Upper lobe of right lung (tissue), 1 donor: ENCODE results near the gene EPB41L1. TPM values are rescaled to one million over a fixed set of nuclear protein-coding genes. Genes with fewer than 3 reads are reported as not detected.

Experiments used
- ATAC-seq: fragments of 200-7000 bp; cut with Tn5 transposase; one replicate; pipeline ENCODE4 v1.9.1; 2020; ENCODE audit warnings: mild to moderate bottlenecking, moderate library complexity
- DNase-seq: peaks from one replicate; pipeline ENCODE4 v3.0.0-alpha.2; 2020
- H3K27ac ChIP-seq: fragments of 200-600 bp; one replicate; pipeline ENCODE4 v1.8.0; 2022
- H3K27me3 ChIP-seq: fragments of 200-600 bp; one replicate; pipeline ENCODE4 v1.8.0; 2022; ENCODE audit warnings: mild to moderate bottlenecking
- H3K36me3 ChIP-seq: fragments of 200-600 bp; one replicate; pipeline ENCODE4 v1.8.0; 2022
- H3K4me1 ChIP-seq: fragments of 200-600 bp; one replicate; pipeline ENCODE4 v1.8.0; 2022
- H3K4me3 ChIP-seq: fragments of 200-600 bp; one replicate; pipeline ENCODE4 v1.8.0; 2022; ENCODE audit warnings: mild to moderate bottlenecking
- H3K9me3 ChIP-seq: fragments of 200-600 bp; one replicate; pipeline ENCODE4 v1.8.0; 2022
- CTCF ChIP-seq: fragments of 200-600 bp; IDR thresholded peaks from one replicate; pipeline ENCODE4 v1.8.0; 2022; ENCODE audit warnings: antibody characterized with exemption
- intact Hi-C: fragments of 100-400 bp; cut with DNase I; formaldehyde crosslinking; loops from one replicate; pipeline ENCODE4 v1.11.0; 2022
- total RNA-seq: library from RNA; stranded (reverse); fragmentation: NEBNext Ultra II Directional; extraction: Animal tissue kit (Norgen Biotek cat#: 25700); gene quantifications from one replicate; pipeline ENCODE4 v1.2.1, GENCODE V29; 2021
- donor health status: DM: no; HTN: yes; CAD: no; lungs with severe emphysema.

Gene EPB41L1
- total RNA-seq, 1 donor from 2014 or later: 61.4 TPM

- Histone ChIP-seq H3K4me1 (no peaks in the 10 kb centered on the region), H3K9me3 (no peaks in the 10 kb centered on the region), H3K27me3 (no peaks in the 10 kb centered on the region), H3K27ac (no peak overlapping the region), H3K36me3 (peaks cover 39% of the 10 kb centered on the region), H3K4me3 (no peak overlapping the region)
- TF ChIP-seq CTCF: no peak
- intact Hi-C loops: no loop called here
- ATAC-seq (no peak), DNase-seq (no peak)
These were observed 21.0 kb downstream of the EPB41L1 start for GRCh38 chr20:36175475-36175995.

- no peak for TF ChIP-seq CTCF
- Histone ChIP-seq H3K36me3 (peaks cover 56% of the 10 kb centered on the region), H3K27ac (no peak overlapping the region), H3K27me3 (no peaks in the 10 kb centered on the region), H3K9me3 (no peaks in the 10 kb centered on the region), H3K4me1 (no peaks in the 10 kb centered on the region), H3K4me3 (no peak overlapping the region)
- ATAC-seq (no peak), DNase-seq (no peak)
- intact Hi-C loops: no loop called here
These were observed 23.2 kb downstream of the EPB41L1 start for GRCh38 chr20:36177716-36178115.

- no peak for TF ChIP-seq CTCF
- ATAC-seq (no peak), DNase-seq (no peak)
- Histone ChIP-seq H3K27me3 (no peaks in the 10 kb centered on the region), H3K9me3 (no peaks in the 10 kb centered on the region), H3K4me1 (no peaks in the 10 kb centered on the region), H3K27ac (no peak overlapping the region), H3K36me3 (peaks cover 60% of the 10 kb centered on the region), H3K4me3 (no peak overlapping the region)
- intact Hi-C loops: no loop called here
These were observed 24.8 kb downstream of the EPB41L1 start for GRCh38 chr20:36179170-36179945.

GRCh38 chr20:36180323-36180722, 25.8 kb downstream of the EPB41L1 start:
- ATAC-seq (no peak), DNase-seq (no peak)
- no peak overlapping the region for H3K4me3 ChIP-seq
- H3K9me3 ChIP-seq: no peaks in the 10 kb centered on the region
- H3K36me3 ChIP-seq: peaks cover 59% of the 10 kb centered on the region
- H3K4me1 ChIP-seq: no peaks in the 10 kb centered on the region
- intact Hi-C loops: no loop called here
- no peaks in the 10 kb centered on the region for H3K27me3 ChIP-seq
- no peak for TF ChIP-seq CTCF
- H3K27ac ChIP-seq: no peak overlapping the region

GRCh38 chr20:36181934-36182603, 27.5 kb downstream of the EPB41L1 start:
- no peaks in the 10 kb centered on the region for H3K27me3 ChIP-seq
- H3K4me3 ChIP-seq: no peak overlapping the region
- ATAC-seq (peak; percentile 43), DNase-seq (no peak)
- peaks cover 45% of the 10 kb centered on the region for H3K36me3 ChIP-seq
- H3K9me3 ChIP-seq: no peaks in the 10 kb centered on the region
- no peak for TF ChIP-seq CTCF
- no peaks in the 10 kb centered on the region for H3K4me1 ChIP-seq
- no peak overlapping the region for H3K27ac ChIP-seq
- intact Hi-C loops: no loop called here
